ENCODE measurements around the gene GPATCH8.

DNA sequence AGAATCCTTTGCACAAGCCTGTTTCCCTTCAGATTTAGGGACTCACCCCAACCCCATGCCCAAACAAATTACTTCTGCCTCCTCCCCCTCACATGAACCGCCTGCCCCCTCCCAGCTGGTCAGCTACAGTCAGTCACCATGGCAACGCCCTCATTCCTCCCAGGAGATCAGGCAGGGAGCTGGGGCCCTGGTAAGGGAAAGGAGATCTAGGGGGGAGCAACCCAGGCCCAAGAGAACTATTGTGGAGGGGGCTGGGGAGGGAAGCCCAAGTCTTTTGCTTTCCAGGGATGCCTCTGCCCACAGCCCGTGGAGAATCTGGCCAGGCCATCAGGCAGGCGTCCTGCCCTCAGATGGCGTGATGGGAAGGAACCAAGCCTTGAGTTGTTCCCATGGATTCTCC lies 142.4 kb downstream of the GPATCH8 start:
- TF ChIP-seq, protein P1, sequence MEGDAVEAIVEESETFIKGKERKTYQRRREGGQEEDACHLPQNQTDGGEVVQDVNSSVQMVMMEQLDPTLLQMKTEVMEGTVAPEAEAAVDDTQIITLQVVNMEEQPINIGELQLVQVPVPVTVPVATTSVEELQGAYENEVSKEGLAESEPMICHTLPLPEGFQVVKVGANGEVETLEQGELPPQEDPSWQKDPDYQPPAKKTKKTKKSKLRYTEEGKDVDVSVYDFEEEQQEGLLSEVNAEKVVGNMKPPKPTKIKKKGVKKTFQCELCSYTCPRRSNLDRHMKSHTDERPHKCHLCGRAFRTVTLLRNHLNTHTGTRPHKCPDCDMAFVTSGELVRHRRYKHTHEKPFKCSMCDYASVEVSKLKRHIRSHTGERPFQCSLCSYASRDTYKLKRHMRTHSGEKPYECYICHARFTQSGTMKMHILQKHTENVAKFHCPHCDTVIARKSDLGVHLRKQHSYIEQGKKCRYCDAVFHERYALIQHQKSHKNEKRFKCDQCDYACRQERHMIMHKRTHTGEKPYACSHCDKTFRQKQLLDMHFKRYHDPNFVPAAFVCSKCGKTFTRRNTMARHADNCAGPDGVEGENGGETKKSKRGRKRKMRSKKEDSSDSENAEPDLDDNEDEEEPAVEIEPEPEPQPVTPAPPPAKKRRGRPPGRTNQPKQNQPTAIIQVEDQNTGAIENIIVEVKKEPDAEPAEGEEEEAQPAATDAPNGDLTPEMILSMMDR (IDR thresholded peaks at IDR 0.05): no peak
- no peak for TF ChIP-seq POLR2A (IDR thresholded peaks at IDR 0.05)

Measured in Peyer's patch (tissue), 4 donors.